Measurements from ENCODE around the gene HNF4A. TPM values are rescaled to one million over a fixed set of nuclear protein-coding genes. Genes with fewer than 3 reads are reported as not detected.
"Not testable (repeated sequence)": the region's sequence is repeated elsewhere in the genome, so short reads cannot be mapped to it uniquely, and the experiment has no call there.

The HNF4A gene
- 4.9 TPM in 1 of 2 replicates, not detected in the other for total RNA-seq

GRCh38 chr20:44355498-44356352 lies at the start of gene HNF4A:
HNF4A (plus strand) TSS chr20:44355699; CDS start chr20:44355805, 106 bp downstream.
- no peak for DNase-seq (ENCODE audit: low read depth)

GRCh38 chr20:44306927-44307326 lies 48.6 kb upstream of the HNF4A start:
- DNase-seq (ENCODE audit: low read depth) = no peak

DNA sequence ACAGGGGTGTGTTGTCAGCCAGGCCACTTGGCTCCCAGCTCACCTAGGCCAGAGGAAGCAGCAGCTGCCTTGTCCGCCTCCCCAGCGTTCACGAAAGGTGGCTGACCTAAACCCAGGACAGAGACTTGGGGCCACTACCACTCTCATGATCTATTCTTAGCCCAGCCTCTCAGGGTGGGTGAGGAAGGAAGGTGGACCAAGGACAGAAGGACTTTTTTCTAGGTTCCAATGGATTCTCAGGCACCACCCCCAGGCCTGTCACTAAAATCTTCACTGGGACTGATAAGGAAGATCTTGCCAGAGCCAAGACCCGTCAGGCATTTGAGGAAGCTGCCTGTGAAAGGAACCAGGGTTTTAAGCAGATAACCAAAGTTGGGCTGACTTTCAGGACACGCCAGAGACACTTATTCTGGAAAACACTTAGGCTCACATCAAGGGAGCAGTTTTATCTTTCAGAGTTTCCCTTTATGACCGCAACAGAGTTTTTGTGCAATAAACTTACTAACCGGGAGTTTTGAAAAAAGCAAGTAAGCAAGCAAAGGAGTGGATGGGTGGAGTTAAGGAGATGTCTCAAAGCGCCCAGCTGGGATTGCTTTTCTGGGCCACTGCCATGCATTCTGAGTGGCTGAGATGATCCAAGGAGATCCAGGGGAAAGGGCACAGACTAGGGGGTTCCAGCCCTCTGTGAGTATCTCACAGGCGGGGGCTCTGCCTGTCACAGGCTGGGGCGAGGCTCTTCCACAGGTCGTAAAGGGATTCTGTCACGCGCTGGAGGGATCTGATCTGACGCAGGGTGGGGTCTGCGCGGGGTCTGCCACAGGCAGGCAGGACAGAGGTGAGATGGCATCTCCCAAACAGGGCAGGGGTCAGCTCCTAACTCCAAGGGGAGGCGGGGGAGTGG lies 45.5 kb upstream of the HNF4A start:
- DNase-seq (ENCODE audit: low read depth) = no peak

- DNase-seq (ENCODE audit: low read depth) = peak; percentile 83
Observed at GRCh38 chr20:44310664-44311639, 44.5 kb upstream of the HNF4A start, which contains the start of gene FITM2. FITM2 (minus strand) TSS chr20:44311202; CDS start chr20:44311148, 54 bp downstream.

- DNase-seq (ENCODE audit: low read depth) = no peak
Observed at GRCh38 chr20:44314870-44315269, 40.6 kb upstream of the HNF4A start.

DNA sequence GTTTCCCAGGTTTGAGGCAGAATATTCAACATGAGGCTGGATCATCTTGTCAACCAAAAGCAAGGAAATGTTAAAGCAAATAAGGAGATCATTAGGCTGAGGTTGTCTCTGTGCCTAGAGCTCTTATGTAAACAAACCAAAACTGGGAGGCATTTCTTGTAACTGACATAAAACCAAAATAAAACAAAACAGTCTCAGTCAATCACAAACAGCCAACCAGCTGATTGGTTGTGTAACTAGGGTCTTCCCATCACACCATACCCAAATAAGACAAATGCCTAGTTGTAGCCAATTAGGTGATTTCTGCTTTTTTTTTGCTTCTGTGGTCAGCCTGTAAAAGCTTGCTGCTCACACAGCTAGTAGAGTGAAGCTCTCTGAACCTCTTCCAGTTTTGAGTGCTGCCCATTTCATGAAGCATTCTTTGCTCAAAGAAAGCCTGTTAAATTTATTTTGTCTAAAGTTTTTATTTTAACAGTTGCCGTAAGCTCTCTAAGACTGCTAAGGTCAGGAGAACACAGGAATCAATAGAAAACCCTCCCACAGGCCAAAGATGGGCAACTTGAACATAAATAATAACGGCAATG lies 35.6 kb upstream of the HNF4A start:
- no peak for DNase-seq (ENCODE audit: low read depth)

GRCh38 chr20:44324343-44324742 lies 31.2 kb upstream of the HNF4A start:
- DNase-seq (ENCODE audit: low read depth) = no peak

GRCh38 chr20:44326391-44327159 lies 28.9 kb upstream of the HNF4A start:
- no peak for DNase-seq (ENCODE audit: low read depth)

GRCh38 chr20:44327748-44328147 lies 27.8 kb upstream of the HNF4A start:
- DNase-seq (ENCODE audit: low read depth) = not testable (repeated sequence)

DNA sequence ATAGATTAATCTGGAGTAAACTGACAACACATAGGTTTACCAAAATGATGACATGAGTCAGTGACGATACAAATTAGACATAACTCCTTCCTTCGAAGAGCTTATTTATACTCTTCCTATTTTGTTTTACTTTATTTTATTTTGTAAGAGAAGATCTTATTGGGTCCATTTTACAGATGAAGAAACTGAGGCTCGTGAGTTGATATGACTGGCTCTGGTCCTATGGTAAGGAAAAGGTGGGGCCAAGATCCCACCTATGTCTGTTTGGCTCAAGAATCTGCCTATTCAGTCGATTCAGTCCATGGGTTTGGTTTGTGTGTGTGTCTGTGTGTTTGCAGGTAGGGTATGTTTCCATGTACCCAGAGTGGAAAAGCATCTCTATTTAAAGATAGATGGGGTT lies 27.1 kb upstream of the HNF4A start:
- DNase-seq (ENCODE audit: low read depth) = no peak

- no peak for DNase-seq (ENCODE audit: low read depth)
Observed at GRCh38 chr20:44331201-44331600, 24.3 kb upstream of the HNF4A start.

GRCh38 chr20:44334306-44334705 lies 21.2 kb upstream of the HNF4A start:
- DNase-seq (ENCODE audit: low read depth) = no peak

GRCh38 chr20:44334709-44335108 lies 20.8 kb upstream of the HNF4A start:
- no peak for DNase-seq (ENCODE audit: low read depth)

DNA sequence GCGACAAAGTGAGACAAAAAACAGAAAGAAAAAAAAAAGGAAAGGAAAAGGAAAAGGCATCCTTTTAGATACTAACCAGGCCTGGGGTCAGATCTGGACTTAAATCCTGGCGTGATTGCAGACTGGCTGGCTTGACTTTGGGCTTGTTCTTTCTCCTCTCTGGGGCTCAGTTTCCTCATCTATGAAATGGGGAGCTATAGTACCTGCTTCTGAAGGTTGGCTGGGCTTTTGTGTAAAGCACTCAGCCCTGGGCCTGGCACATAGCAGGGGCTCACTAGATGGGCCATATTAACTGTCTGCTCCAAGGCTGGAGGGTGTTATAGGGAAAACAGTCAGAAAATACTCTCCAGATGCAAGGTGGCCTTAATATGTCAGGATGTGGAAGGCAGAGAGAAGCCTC lies 19.8 kb upstream of the HNF4A start:
- no peak for DNase-seq (ENCODE audit: low read depth)

- DNase-seq (ENCODE audit: low read depth) = no peak
Observed at GRCh38 chr20:44336086-44336485, 19.4 kb upstream of the HNF4A start.

DNA sequence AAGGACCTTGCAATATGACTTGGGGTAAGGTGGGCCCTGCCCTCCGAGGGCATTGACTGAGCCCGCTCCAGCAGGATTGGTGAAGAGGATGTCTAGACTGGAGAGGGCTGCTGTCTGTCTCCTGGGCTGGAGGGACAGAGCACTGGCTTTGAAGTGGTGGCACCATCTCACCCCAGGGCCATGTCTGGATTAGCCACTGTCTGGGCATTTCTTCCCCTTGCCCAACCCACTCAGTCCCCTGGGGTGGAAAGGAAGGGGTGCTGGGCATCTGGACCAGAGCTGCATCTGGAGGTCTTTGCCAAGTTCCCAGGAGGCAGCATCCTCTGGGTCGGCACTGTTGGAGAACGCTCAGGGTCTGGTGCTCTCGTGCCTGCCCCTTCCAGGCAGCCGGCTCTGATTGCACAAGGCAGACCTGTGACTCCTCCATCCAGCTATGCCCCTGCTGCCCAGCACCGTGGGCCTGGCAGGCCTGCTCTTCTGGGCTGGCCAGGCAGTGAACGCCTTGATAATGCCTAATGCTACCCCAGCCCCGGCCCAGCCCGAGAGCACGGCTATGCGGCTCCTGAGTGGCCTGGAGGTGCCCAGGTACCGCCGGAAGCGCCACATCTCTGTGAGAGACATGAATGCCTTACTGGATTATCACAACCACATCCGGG lies 18.6 kb upstream of the HNF4A start, which contains the start of gene R3HDML:
TSS of gene R3HDML (plus strand) at position 319 of the 656 bp plus-strand sequence. CDS start at position 434, 115 bp downstream.
- DNase-seq (ENCODE audit: low read depth) = no peak

GRCh38 chr20:44342248-44342647 lies 13.3 kb upstream of the HNF4A start:
- DNase-seq (ENCODE audit: low read depth) = no peak

DNA sequence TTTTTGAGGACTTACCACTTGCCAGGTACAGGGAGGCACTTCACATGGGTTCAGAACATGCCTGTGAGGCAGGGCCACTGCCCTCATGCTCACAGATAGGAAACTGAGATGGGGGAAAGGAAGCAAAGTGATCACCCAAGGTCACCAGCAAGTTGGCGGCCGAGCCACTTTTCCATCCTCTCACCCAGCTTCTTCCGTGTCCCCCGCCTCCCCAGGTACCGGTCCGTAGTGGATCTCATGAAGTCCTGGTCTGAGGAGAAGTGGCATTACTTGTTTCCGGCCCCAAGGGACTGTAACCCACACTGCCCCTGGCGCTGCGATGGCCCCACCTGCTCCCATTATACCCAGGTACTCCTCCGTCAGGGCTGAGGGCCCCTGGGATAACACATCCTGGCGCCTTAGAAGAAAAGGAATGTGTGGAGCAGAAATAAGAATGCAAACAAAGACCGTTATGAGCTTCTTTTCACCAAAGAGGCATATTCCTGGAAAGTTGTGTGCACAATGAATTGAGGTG lies 12.3 kb upstream of the HNF4A start:
- no peak for DNase-seq (ENCODE audit: low read depth)

DNA sequence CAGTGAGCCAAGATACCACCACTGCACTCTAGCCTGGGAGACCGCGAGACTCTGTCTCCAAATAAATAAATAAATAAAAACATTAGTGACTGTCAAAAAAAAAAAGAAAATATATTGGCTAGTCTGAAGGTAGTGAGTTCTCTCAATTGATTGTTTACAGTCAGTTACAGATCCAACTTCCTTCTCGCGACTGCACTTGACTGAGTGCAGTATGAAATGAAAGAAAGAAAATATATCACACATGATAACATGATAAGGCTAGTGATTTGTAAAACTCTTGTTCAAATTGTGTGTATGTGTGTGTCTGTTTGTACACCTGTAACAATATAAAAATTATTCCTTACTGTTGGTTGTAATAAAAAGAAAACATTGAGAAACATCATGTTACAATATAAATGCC lies 10.8 kb upstream of the HNF4A start:
- no peak for DNase-seq (ENCODE audit: low read depth)

Data from renal cortical epithelial cell (primary cell).